Umbilical cord (tissue), 2 donors: ENCODE data around the gene SHPK. TPM values are rescaled to one million over a fixed set of nuclear protein-coding genes. Genes with fewer than 3 reads are reported as not detected.
A peak's percentile ranks its signal among the peaks of the same experiment; 100 is the strongest.

Experiments used
- DNase-seq: peaks from one replicate; pipeline ENCODE4 v3.0.0-alpha.2; 2015; ENCODE audit warnings: low spot score
- total RNA-seq: library from RNA; depleted of rRNA; stranded (reverse); fragments of >200 nt; gene quantifications from one replicate; pipeline ENCODE4 v1.2.3, GENCODE V29; 2014; ENCODE audit warnings: low replicate concordance; ENCODE audit not compliant: insufficient read depth

Gene SHPK
- 9.4 TPM for total RNA-seq

GRCh38 chr17:3636154-3636907 is at the start of gene SHPK, which contains the start of gene CTNS:
SHPK (minus strand) TSS chr17:3636250; CDS start chr17:3636219, 31 bp downstream.
CTNS (plus strand) TSS chr17:3636760; CDS start chr17:3640207, 3,447 bp downstream.
- DNase-seq: peak; percentile 99

GRCh38 chr17:3685174-3685573 is 49.1 kb upstream of the SHPK start:
- no peak for DNase-seq

- DNase-seq: no peak
Measured at GRCh38 chr17:3683054-3683511, 47.0 kb upstream of the SHPK start.

- DNase-seq: no peak
Measured at GRCh38 chr17:3682033-3682432, 46.0 kb upstream of the SHPK start.

- no peak for DNase-seq
Measured at GRCh38 chr17:3681565-3681964, 45.5 kb upstream of the SHPK start.

GRCh38 chr17:3681057-3681456 is 45.0 kb upstream of the SHPK start:
- no peak for DNase-seq

- DNase-seq: no peak
Measured at GRCh38 chr17:3679531-3680126, 43.6 kb upstream of the SHPK start.

GRCh38 chr17:3678821-3679530 is 42.9 kb upstream of the SHPK start:
- no peak for DNase-seq

GRCh38 chr17:3678095-3678820 is 42.2 kb upstream of the SHPK start:
- DNase-seq: no peak

- no peak for DNase-seq
Measured at GRCh38 chr17:3675886-3676285, 39.8 kb upstream of the SHPK start.

GRCh38 chr17:3672571-3672970 is 36.5 kb upstream of the SHPK start:
- DNase-seq: no peak

- no peak for DNase-seq
Measured at GRCh38 chr17:3669548-3669947, 33.5 kb upstream of the SHPK start.

- DNase-seq: no peak
Measured at GRCh38 chr17:3669085-3669347, 33.0 kb upstream of the SHPK start.

GRCh38 chr17:3668279-3669084 is 32.4 kb upstream of the SHPK start, which contains the start of the genes EMC6 and TAX1BP3:
EMC6 (plus strand) TSS chr17:3668812; CDS start chr17:3669147, 335 bp downstream.
TAX1BP3 (minus strand) TSS chr17:3668578; CDS start chr17:3668526, 52 bp downstream.
- peak; percentile 99 for DNase-seq

- peak; percentile 98 for DNase-seq
Measured at GRCh38 chr17:3667366-3668278, 31.6 kb upstream of the SHPK start.

GRCh38 chr17:3666516-3666915 is 30.5 kb upstream of the SHPK start:
- no peak for DNase-seq

- DNase-seq: no peak
Measured at GRCh38 chr17:3665834-3666233, 29.8 kb upstream of the SHPK start.

GRCh38 chr17:3663102-3664011 is 27.3 kb upstream of the SHPK start:
- DNase-seq: no peak
